ENCODE data around the gene ARHGAP12. TPM values are rescaled to one million over a fixed set of nuclear protein-coding genes. Genes with fewer than 3 reads are reported as not detected.
"Not testable (repeated sequence)": the region's sequence is repeated elsewhere in the genome, so short reads cannot be mapped to it uniquely, and the experiment has no call there.

The ARHGAP12 gene
- total RNA-seq, 1 donor from 2014 or later = 32.2 TPM

DNA sequence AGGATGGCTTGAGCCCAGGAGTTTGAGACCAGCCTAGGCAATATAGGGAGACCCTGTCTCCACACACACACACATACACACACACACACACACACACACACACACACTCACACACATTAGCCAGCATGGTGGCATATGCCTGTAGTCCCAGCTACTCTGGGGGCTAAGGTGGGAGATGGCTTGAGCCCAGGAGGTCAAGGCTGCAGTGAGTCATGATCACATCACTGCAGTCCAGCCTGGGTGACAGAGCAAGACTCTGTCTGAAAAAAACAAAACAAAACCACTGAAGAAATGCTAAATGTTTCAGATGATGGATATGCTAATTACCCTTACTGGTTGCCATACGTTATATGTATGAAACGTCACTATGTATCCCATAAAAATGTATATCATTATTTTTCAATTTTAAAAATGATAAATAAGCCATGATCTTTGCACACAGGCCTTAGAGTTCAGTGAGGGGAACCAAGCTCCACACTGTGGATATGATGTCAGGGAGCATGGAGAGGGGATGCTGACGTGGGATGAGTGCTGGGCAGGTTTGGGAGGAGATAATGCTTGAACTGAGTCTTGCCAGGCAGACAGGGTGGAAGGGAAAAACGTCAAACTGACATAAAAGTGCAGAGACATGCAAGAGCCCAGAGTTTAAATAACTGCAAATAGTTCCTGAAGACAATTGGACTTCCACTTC is 45.9 kb upstream of the ARHGAP12 start:
- Histone ChIP-seq H3K4me1 (no peaks in the 10 kb centered on the region), H3K4me3 (no peak overlapping the region), H3K36me3 (no peaks in the 10 kb centered on the region), H3K27me3 (no peaks in the 10 kb centered on the region), H3K9me3 (no peaks in the 10 kb centered on the region), H3K27ac (no peak overlapping the region)
- no peak for DNase-seq (ENCODE audit: extremely low spot score in 2 of 2)
- no peak for TF ChIP-seq POLR2A (IDR thresholded peaks at IDR 0.05)
- TF ChIP-seq POLR2AphosphoS5 (IDR thresholded peaks at IDR 0.05; ENCODE audit: insufficient read depth in 1 of 2, low read depth in 1 of 2) = no peak
- TF ChIP-seq, protein P1, sequence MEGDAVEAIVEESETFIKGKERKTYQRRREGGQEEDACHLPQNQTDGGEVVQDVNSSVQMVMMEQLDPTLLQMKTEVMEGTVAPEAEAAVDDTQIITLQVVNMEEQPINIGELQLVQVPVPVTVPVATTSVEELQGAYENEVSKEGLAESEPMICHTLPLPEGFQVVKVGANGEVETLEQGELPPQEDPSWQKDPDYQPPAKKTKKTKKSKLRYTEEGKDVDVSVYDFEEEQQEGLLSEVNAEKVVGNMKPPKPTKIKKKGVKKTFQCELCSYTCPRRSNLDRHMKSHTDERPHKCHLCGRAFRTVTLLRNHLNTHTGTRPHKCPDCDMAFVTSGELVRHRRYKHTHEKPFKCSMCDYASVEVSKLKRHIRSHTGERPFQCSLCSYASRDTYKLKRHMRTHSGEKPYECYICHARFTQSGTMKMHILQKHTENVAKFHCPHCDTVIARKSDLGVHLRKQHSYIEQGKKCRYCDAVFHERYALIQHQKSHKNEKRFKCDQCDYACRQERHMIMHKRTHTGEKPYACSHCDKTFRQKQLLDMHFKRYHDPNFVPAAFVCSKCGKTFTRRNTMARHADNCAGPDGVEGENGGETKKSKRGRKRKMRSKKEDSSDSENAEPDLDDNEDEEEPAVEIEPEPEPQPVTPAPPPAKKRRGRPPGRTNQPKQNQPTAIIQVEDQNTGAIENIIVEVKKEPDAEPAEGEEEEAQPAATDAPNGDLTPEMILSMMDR (IDR thresholded peaks at IDR 0.05) = no peak
- intact Hi-C loops (cut with DNase I) = no loop called here

DNA sequence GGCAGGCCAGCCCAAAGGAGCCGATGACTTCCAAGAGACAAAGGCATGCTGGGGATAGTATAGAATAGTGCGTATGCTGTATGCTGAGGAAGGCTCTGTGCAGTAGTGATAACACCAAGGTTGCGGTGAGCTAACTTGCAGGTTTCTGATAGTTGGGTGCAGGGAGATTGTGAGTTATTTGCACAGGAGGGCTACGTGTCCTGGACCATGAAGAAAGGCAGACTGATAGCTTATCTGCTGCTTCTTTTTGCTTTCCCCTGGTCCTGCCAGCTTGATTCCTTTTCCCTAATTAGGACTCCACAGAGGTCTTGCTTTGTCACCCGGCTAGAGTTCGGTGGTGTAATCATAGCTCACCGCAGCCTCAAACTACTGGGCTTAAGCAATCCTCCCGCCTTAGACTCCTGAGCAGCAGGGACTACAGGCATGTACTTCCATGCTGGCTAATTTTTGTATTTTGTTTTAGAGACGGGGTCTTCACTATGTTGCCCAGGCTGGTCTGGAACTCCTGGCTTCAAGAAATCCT is 43.9 kb upstream of the ARHGAP12 start:
- H3K27me3 ChIP-seq = no peaks in the 10 kb centered on the region
- no peak overlapping the region for H3K27ac ChIP-seq
- H3K9me3 ChIP-seq = no peaks in the 10 kb centered on the region
- no peak overlapping the region for H3K4me3 ChIP-seq
- no peaks in the 10 kb centered on the region for H3K36me3 ChIP-seq
- H3K4me1 ChIP-seq = no peaks in the 10 kb centered on the region
- TF ChIP-seq POLR2A (IDR thresholded peaks at IDR 0.05) (no peak), POLR2AphosphoS5 (IDR thresholded peaks at IDR 0.05; ENCODE audit: insufficient read depth in 1 of 2, low read depth in 1 of 2) (no peak)
- TF ChIP-seq, protein P1 (IDR thresholded peaks at IDR 0.05) = no peak
- intact Hi-C loops (cut with DNase I) = no loop called here
- no peak for DNase-seq (ENCODE audit: extremely low spot score in 2 of 2)

DNA sequence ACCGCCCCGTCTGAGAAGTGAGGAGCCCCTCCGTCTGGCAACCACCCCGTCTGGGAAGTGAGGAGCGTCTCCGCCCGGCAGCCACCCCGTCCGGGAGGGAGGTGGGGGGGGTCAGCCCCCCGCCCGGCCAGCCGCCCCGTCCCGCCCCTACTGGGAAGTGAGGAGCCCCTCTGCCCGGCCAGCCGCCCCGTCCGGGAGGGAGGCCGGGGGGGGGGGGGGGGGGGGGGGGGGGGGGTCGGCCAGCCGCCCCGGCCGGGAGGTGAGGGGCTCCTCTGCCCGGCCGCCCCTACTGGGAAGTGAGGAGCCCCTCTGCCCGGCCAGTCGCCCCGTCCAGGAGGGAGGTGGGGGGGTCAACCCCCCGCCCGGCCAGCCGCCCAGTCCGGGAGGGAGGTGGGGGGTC is 41.2 kb upstream of the ARHGAP12 start:
- H3K4me1 ChIP-seq; H3K27me3 ChIP-seq; DNase-seq (ENCODE audit: extremely low spot score in 2 of 2); intact Hi-C loops (cut with DNase I); H3K4me3 ChIP-seq; H3K36me3 ChIP-seq; H3K27ac ChIP-seq; H3K9me3 ChIP-seq: not testable (repeated sequence)

DNA sequence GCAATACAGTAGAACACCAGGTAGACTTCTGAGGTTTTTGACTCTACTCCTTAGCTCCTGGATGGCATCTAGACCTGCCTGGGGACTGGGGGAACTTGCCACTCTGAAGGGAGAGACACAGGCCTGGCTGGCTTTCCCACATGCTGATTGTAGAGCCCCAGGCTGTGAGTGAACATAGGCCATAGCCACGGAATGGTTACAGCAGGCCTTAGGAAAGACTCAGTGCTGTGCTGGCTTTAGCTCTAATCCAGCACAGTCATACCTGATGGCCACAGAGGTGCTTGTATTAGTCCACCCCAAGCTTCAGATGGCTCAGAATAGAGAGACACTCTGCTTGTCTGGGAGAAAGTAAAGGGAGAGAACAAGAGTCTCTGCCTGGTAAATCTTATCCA is 35.0 kb upstream of the ARHGAP12 start:
- no peaks in the 10 kb centered on the region for H3K27me3 ChIP-seq
- no peaks in the 10 kb centered on the region for H3K9me3 ChIP-seq
- H3K27ac ChIP-seq = no peak overlapping the region
- DNase-seq (ENCODE audit: extremely low spot score in 2 of 2) = no peak
- H3K4me3 ChIP-seq = no peak overlapping the region
- TF ChIP-seq POLR2AphosphoS5 (IDR thresholded peaks at IDR 0.05; ENCODE audit: insufficient read depth in 1 of 2, low read depth in 1 of 2) = no peak
- TF ChIP-seq, protein P1 (IDR thresholded peaks at IDR 0.05) = no peak
- no peak for TF ChIP-seq POLR2A (IDR thresholded peaks at IDR 0.05)
- intact Hi-C loops (cut with DNase I) = no loop called here
- no peaks in the 10 kb centered on the region for H3K36me3 ChIP-seq
- peaks cover 5% of the 10 kb centered on the region for H3K4me1 ChIP-seq

DNA sequence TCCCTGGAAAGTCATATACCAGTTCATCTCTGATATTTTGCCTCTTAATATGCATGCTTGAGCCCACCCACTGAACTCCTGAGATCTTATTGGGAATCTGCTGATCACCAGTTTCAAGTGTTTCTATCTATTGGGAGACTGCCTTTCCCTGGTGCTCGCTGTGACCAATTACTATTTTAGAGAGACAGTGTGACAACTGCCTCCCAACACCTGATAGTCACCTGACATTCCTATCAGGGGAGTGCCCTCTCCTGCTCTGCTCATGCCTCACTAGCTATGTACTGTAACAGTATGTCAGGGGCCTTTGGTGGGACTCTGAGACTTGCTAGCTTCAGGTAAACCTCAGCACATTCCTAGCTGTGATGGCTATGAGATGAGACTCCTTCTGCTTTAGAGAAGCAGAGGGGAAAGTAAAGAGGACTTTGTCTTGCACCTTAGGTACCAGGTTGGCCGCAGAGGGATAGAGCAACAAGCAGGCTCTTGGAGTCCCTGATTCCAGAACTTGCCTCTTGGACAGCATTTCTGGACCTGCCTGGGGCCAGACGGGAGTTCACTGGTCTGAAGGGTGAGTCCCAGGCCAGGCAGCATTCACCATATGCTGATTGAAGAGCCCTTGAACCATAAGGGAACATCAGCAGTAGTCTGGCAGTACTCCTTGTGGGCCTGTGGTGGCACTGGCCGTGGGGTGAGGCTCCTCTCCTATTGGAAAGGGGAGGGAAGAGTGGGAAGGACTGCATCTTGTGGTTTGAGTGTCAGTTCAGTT is 34.4 kb upstream of the ARHGAP12 start:
- H3K9me3 ChIP-seq = no peaks in the 10 kb centered on the region
- no peak overlapping the region for H3K27ac ChIP-seq
- no peak overlapping the region for H3K4me3 ChIP-seq
- no peaks in the 10 kb centered on the region for H3K36me3 ChIP-seq
- peaks cover 5% of the 10 kb centered on the region for H3K4me1 ChIP-seq
- DNase-seq (ENCODE audit: extremely low spot score in 2 of 2) = no peak
- no peaks in the 10 kb centered on the region for H3K27me3 ChIP-seq
- no peak for TF ChIP-seq POLR2AphosphoS5 (IDR thresholded peaks at IDR 0.05; ENCODE audit: insufficient read depth in 1 of 2, low read depth in 1 of 2)
- TF ChIP-seq POLR2A (IDR thresholded peaks at IDR 0.05) = no peak
- TF ChIP-seq, protein P1 (IDR thresholded peaks at IDR 0.05) = no peak
- intact Hi-C loops (cut with DNase I) = no loop called here

All from vagina (tissue), 2 donors.